ENCODE results near the gene TFF2.

TFF2 gene

DNA sequence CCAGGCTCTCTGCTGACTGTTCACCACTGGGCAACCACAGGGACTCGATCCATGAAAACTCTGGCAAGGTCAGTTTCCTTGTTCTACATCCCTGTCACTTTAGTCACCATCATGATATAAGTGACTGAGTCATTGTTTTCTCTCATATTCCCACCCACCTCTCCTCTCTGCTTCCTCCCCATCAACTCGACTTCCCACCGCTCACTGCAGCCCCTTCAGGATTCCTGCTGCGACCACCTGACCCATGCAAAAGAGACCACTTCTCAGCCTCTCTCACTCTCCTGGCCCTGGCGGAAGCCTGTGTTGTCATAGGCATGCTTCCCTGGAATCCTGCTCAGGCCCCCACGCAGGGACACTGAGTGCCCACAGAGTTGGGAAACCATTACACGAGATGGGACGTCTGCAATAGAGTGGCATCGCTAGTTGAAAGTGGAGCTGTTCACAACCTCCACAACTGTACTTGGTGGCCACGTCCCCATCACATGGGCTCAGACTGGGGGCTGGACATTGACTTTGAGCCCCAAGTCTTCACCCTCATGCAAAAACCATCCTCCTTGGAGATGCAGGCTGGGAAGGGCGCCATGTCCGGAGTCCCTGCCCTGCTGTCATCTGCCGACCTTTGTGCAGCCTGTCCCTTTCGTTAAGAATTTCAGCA lies 1.8 kb upstream of the TFF2 start:
- DNase-seq (ENCODE audit: low read depth): no peak
- TF ChIP-seq, protein P1, sequence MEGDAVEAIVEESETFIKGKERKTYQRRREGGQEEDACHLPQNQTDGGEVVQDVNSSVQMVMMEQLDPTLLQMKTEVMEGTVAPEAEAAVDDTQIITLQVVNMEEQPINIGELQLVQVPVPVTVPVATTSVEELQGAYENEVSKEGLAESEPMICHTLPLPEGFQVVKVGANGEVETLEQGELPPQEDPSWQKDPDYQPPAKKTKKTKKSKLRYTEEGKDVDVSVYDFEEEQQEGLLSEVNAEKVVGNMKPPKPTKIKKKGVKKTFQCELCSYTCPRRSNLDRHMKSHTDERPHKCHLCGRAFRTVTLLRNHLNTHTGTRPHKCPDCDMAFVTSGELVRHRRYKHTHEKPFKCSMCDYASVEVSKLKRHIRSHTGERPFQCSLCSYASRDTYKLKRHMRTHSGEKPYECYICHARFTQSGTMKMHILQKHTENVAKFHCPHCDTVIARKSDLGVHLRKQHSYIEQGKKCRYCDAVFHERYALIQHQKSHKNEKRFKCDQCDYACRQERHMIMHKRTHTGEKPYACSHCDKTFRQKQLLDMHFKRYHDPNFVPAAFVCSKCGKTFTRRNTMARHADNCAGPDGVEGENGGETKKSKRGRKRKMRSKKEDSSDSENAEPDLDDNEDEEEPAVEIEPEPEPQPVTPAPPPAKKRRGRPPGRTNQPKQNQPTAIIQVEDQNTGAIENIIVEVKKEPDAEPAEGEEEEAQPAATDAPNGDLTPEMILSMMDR (IDR thresholded peaks at IDR 0.05; ENCODE audit: low read depth, low read length, missing control alignments): no peak
- no peak overlapping the region for H3K4me3 ChIP-seq (ENCODE audit: low read depth, low read length)

DNA sequence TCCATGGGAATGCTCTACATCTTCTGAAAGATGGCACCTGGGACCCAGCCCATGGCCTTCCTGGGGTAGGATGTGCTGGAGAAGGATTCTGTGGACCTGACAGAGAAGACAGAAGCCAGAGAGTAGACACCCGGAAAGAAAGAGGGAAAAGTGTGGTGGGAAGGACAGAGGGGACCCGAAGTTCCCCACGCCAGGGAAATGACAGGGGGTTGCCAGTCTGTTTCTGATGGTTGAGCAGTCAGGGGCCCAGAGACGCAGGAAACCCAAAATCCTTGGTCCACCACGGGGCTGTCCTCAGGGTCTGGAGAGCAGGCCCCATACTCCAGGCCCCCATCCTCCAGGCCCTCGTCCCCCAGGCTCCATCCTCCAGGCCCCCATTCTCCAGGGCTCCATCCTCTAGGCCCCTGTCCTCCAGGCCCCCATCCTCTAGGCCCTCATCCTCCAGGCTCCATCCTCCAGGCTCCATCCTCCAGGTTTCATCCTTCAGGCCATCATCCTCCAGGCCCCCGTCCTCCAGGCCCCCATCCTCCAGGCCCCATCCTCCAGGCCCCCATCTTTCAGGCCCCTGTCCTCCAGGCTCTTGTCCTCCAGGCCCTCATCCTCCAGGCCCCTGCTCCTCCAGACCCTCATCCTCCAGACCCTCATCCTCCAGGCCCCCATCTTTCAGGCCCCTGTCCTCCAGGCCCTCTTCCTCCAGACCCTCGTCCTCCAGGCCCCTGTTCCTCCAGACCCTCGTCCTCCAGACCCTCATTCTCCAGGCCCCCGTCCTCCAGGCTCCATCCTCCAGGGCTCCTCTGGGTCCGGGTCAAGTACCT lies 1.0 kb upstream of the TFF2 start:
- TF ChIP-seq, protein P1 (IDR thresholded peaks at IDR 0.05; ENCODE audit: low read depth, low read length, missing control alignments): no peak
- H3K4me3 ChIP-seq (ENCODE audit: low read depth, low read length): no peak overlapping the region
- DNase-seq (ENCODE audit: low read depth): no peak

DNA sequence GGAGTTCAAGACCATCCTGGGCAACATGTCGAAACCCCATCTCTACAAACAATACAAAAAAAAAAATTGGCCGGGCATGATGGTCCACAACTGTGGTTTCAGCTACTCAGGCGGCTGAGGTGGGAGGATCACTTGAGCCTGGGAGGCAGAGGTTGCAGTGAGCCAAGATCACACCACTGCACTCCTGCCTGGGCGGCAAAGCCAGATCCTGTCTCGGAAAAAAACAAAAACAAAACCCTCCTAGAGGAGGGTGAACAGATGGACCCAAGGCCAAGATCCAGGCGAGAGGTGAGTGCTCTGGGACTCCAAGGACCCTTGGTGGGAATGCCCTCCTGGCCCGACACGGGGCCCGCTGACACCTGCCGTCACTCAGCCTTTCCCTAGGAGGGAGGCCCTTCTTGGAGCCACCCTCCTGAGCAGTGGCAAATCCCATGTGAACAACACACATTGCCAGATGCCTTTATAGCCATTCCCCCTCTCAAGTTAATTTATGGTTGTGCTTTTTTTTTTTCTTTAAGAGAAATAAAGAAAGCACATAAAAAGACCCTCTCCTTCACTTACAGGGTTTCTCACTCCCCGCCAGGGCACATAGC lies 380 bp downstream of the TFF2 start:
- no peak overlapping the region for H3K4me3 ChIP-seq (ENCODE audit: low read depth, low read length)
- no peak for DNase-seq (ENCODE audit: low read depth)
- TF ChIP-seq, protein P1 (IDR thresholded peaks at IDR 0.05; ENCODE audit: low read depth, low read length, missing control alignments): no peak

DNA sequence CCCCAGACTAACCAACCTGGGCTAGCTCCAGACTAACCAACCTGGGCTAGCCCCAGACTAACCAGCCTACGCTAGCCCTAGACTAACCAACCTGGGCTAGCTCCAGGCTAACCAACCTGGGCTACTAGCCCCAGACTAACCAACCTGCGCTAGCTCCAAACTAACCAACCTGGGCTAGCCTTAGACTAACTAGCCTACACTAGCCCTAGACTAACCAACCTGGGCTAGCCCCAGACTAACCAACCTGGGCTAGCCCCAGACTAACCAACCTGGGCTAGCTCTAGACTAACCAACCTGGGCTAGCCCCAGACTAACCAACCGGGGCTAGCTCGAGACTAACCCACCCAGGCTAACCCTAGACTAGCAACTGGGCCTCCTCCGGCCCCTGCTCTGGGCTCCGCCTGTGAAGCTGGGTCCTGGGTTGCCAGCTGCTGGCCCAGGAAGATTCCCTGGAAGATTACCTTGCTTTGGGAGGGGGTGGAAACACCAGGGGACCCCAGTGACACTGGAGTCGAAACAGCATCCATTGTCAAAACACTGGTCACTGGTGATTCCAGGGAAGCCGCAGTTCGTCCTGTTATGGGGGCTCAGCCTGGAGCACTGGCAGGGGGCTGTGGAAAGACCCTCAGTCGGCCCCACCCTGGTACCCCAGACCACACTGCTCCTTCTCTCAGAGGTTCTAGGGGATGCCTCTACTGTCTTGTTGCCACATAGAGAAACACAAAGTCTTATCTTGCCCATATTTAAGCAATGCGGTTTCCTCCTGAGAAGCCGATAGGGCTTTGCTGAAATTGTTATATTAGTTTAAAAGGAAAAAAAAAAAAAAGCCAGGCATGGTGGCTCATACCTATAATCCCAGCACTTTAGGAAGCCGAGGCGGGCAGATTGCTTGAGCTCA lies 1.1 kb downstream of the TFF2 start:
- no peak overlapping the region for H3K4me3 ChIP-seq (ENCODE audit: low read depth, low read length)
- TF ChIP-seq, protein P1 (IDR thresholded peaks at IDR 0.05; ENCODE audit: low read depth, low read length, missing control alignments): no peak
- DNase-seq (ENCODE audit: low read depth): no peak

DNA sequence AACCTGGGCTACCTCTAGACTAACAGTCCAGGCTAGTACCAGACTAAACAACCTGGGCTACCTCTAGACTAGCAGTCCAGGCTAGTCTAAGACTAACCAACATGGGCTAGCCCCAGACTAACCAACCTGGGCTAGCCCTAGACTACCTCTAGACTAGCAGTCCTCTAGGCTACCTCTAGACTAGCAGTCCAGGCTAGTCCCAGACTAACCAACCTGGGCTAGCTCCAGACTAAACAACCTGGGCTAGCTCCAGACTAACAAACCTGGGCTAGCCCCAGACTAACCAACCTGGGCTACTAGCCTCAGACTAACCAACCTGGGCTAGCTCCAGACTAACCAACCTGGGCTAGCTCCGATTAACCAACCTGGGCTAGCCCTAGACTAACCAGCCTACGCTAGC lies 2.0 kb downstream of the TFF2 start:
- H3K4me3 ChIP-seq (ENCODE audit: low read depth, low read length): no peak overlapping the region
- DNase-seq (ENCODE audit: low read depth): no peak
- TF ChIP-seq, protein P1 (IDR thresholded peaks at IDR 0.05; ENCODE audit: low read depth, low read length, missing control alignments): no peak

DNA sequence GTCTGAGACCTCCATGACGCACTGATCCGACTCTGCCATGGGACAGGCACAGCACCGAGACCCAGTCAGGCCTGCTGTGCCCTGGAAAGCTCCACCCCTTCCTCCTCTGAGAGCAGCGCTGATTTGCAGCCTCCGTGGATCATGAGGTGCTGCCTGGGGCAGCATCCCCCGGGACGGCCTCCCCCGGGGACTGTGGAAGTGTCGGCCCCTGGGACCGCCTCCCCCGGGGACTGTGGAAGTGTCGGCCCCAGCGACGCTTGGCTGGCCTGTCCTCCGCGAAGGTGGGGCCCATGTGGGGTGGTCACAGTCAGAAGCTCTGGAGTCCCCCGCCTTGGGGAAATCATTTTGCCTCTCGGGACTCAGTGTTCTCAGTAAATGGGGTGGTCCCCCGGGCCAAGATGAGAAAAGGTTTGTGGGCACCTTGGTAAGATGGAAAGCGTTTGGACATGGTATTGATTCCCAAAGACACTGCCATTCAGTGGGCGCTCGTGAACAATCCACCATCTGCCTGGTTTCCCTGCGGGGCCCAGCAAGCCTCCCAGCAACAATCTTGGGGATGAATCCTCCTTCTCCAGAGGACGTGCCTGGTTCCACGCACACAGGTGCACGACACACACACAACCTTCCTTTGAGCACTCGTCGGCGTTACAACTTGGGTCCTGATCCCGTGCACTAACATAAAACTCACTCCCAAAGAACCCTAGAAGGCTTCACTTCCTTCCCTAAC lies 3.0 kb downstream of the TFF2 start:
- TF ChIP-seq, protein P1 (IDR thresholded peaks at IDR 0.05; ENCODE audit: low read depth, low read length, missing control alignments): no peak
- H3K4me3 ChIP-seq (ENCODE audit: low read depth, low read length): no peak overlapping the region
- no peak for DNase-seq (ENCODE audit: low read depth)

Data from GM12864 (cell line).